A673 (cell line): ENCODE measurements around the gene NOS1AP.

ENCODE experiments used
- CTCF ChIP-seq: fragments of 300-800, 200-600 bp; sonication (generic); conservative IDR thresholded peaks from 2 replicates; pipeline ENCODE4 v1.5.1; 2017; ENCODE audit warnings: low read depth, mild to moderate bottlenecking, antibody characterized with exemption, low read length, moderate library complexity, mixed read lengths
- EZH2 ChIP-seq: fragments of 200-600 bp; sonication (generic); IDR thresholded peaks from 2 replicates; pipeline ENCODE4 v1.6.1; 2017; ENCODE audit warnings: borderline replicate concordance, low read depth, mild to moderate bottlenecking, mixed read lengths, antibody characterized with exemption, low read length; ENCODE audit not compliant: poor library complexity, severe bottlenecking

- no peak for TF ChIP-seq CTCF
- no peak for TF ChIP-seq EZH2
These were observed 228.8 kb downstream of the NOS1AP start for GRCh38 chr1:162298266-162298665.
